ENCODE data around the gene ACOXL. TPM values are rescaled to one million over a fixed set of nuclear protein-coding genes. Genes with fewer than 3 reads are reported as not detected.
"Not testable (repeated sequence)": the region's sequence is repeated elsewhere in the genome, so short reads cannot be mapped to it uniquely, and the experiment has no call there.

Gene ACOXL
- polyA plus RNA-seq, 3 donors = 0.10 TPM; not detected in 2

- no peak overlapping the region for H3K27ac ChIP-seq (ENCODE audit: low read depth, low read length)
- WGBS, 3 donors = 28 to 52% (median 41%) methylated on average over 5 of the region's 5 CpGs
These were observed 339.3 kb downstream of the ACOXL start for GRCh38 chr2:111071600-111072171.

- 8 to 51% (median 38%) methylated on average over 2 of the region's 2 CpGs for WGBS, 3 donors
- H3K27ac ChIP-seq (ENCODE audit: low read depth, low read length) = no peak overlapping the region
These were observed 340.0 kb downstream of the ACOXL start for GRCh38 chr2:111072220-111072871.

GRCh38 chr2:111082659-111083058 is 350.3 kb downstream of the ACOXL start:
- 0 to 6% (median 0%) methylated on average over 1 of the region's 1 CpG for WGBS, 3 donors
- H3K27ac ChIP-seq (ENCODE audit: low read depth, low read length) = not testable (repeated sequence)

GRCh38 chr2:111091811-111092211 is 359.4 kb downstream of the ACOXL start:
- H3K27ac ChIP-seq (ENCODE audit: low read depth, low read length) = no peak overlapping the region
- 91 to 95% (median 94%) methylated on average over 3 of the region's 3 CpGs for WGBS, 3 donors

GRCh38 chr2:111094691-111095090 is 362.3 kb downstream of the ACOXL start:
- H3K27ac ChIP-seq (ENCODE audit: low read depth, low read length) = no peak overlapping the region
- 80 to 91% (median 87%) methylated on average over 2 of the region's 2 CpGs for WGBS, 3 donors

- 94 to 98% (median 96%) methylated on average over 8 of the region's 8 CpGs for WGBS, 3 donors
- no peak overlapping the region for H3K27ac ChIP-seq (ENCODE audit: low read depth, low read length)
These were observed 363.1 kb downstream of the ACOXL start for GRCh38 chr2:111095434-111095833.

- H3K27ac ChIP-seq (ENCODE audit: low read depth, low read length) = no peak overlapping the region
- whole genome bisulfite sequencing, 3 donors = 69 to 90% (median 87%) methylated on average over 3 of the region's 3 CpGs
These were observed 367.0 kb downstream of the ACOXL start for GRCh38 chr2:111099402-111099801.

GRCh38 chr2:111100087-111100764 is 367.9 kb downstream of the ACOXL start:
- 87 to 90% (median 89%) methylated on average over 5 of the region's 5 CpGs for WGBS, 3 donors
- no peak overlapping the region for H3K27ac ChIP-seq (ENCODE audit: low read depth, low read length)

- no peak overlapping the region for H3K27ac ChIP-seq (ENCODE audit: low read depth, low read length)
- WGBS, 3 donors = 75 to 87% (median 80%) methylated on average over 5 of the region's 5 CpGs
These were observed 368.4 kb downstream of the ACOXL start for GRCh38 chr2:111100765-111101162.

- WGBS, 3 donors = 75 to 92% (median 90%) methylated on average over 2 of the region's 2 CpGs
- H3K27ac ChIP-seq (ENCODE audit: low read depth, low read length) = no peak overlapping the region
These were observed 369.2 kb downstream of the ACOXL start for GRCh38 chr2:111101592-111101991.

- no peak overlapping the region for H3K27ac ChIP-seq (ENCODE audit: low read depth, low read length)
- 82 to 84% (median 83%) methylated on average over 2 of the region's 2 CpGs for WGBS, 3 donors
These were observed 369.8 kb downstream of the ACOXL start for GRCh38 chr2:111102216-111102615.

- WGBS, 3 donors = 31 to 61% (median 43%) methylated on average over 2 of the region's 2 CpGs
- no peak overlapping the region for H3K27ac ChIP-seq (ENCODE audit: low read depth, low read length)
These were observed 373.6 kb downstream of the ACOXL start for GRCh38 chr2:111105926-111106325.

- 94 to 97% (median 96%) methylated on average over 5 of the region's 5 CpGs for WGBS, 3 donors
- H3K27ac ChIP-seq (ENCODE audit: low read depth, low read length) = no peak overlapping the region
These were observed 374.3 kb downstream of the ACOXL start for GRCh38 chr2:111106706-111107105.

GRCh38 chr2:111108745-111109271 is 376.4 kb downstream of the ACOXL start:
- 91 to 94% (median 92%) methylated on average over 2 of the region's 2 CpGs for WGBS, 3 donors
- H3K27ac ChIP-seq (ENCODE audit: low read depth, low read length) = no peak overlapping the region

GRCh38 chr2:111111101-111111755 is 378.9 kb downstream of the ACOXL start:
- 92 to 93% (median 93%) methylated on average over 4 of the region's 4 CpGs for WGBS, 3 donors
- H3K27ac ChIP-seq (ENCODE audit: low read depth, low read length) = no peak overlapping the region

- no peak overlapping the region for H3K27ac ChIP-seq (ENCODE audit: low read depth, low read length)
- 86 to 96% (median 94%) methylated on average over 1 of the region's 1 CpG for WGBS, 3 donors
These were observed 381.5 kb downstream of the ACOXL start for GRCh38 chr2:111113838-111114237.

- WGBS, 3 donors = 56 to 66% (median 62%) methylated on average over 7 of the region's 7 CpGs
- H3K27ac ChIP-seq (ENCODE audit: low read depth, low read length) = no peak overlapping the region
These were observed 383.8 kb downstream of the ACOXL start for GRCh38 chr2:111116011-111116746.

- no peak overlapping the region for H3K27ac ChIP-seq (ENCODE audit: low read depth, low read length)
These were observed 384.6 kb downstream of the ACOXL start for GRCh38 chr2:111116843-111117597.

More at GRCh38 chr2:111116843-111117597, 384.6 kb downstream of the ACOXL start:
- WGBS, 3 donors = 5 to 9% (median 6%) methylated on average over 30 of the region's 30 CpGs

Measured in adipose tissue (tissue), 3 donors.